ENCODE measurements around the gene CFAP74. TPM values are rescaled to one million over a fixed set of nuclear protein-coding genes. Genes with fewer than 3 reads are reported as not detected.
"Not testable (repeated sequence)": the region's sequence is repeated elsewhere in the genome, so short reads cannot be mapped to it uniquely, and the experiment has no call there.

The CFAP74 gene
- total RNA-seq, 4 donors from 2014 or later = not detected

GRCh38 chr1:1890506-1891348, 112.9 kb downstream of the CFAP74 start, which contains the start of gene GNB1:
Gene GNB1 (minus strand): TSS chr1:1891087. CDS start chr1:1825453, 65,634 bp downstream.
- 0% methylated on average over 22 of the region's 137 CpGs; no CpG with 5 or more reads in 1 of the 2 donors for WGBS, 2 donors (ENCODE audit: low coverage in 1 of 2)
- intact Hi-C loops (cut with DNase I; ENCODE audit: low total_unique reads) (no loop called here), in situ Hi-C loops (cut with MboI; ENCODE audit: low pct_ligation_motif_present in 1 of 4, low pct_unique_long_range_greater_than_20kb in 1 of 4, low sequenced_read_pairs in 3 of 4) (loop anchor here in 1 of 4 donors (25.0 kb wide), 1 partner anchor 128 kb away; no protein-coding TSS in a partner anchor)
- Histone ChIP-seq H3K36me3 (no peaks in the 10 kb centered on the region), H3K9me3 (no peaks in the 10 kb centered on the region), H3K4me3 (peak within 1 kb of the TSS; percentile 79 to 99 (median 91)), H3K27ac (peak within 1 kb of the TSS; percentile 93 to 99 (median 97)), H3K27me3 (no peaks in the 10 kb centered on the region), H3K4me1 (peaks cover 46 to 75% (median 74%) of the 10 kb centered on the region in 4 donors)
- peak; percentile 91 for DNase-seq
- TF ChIP-seq POLR2AphosphoS5 (IDR thresholded peaks at IDR 0.05) = peak; percentile 74 to 92 (median 87)
- TF ChIP-seq EP300 (IDR thresholded peaks at IDR 0.05; ENCODE audit: low read depth) = no peak
- TF ChIP-seq, protein P1, sequence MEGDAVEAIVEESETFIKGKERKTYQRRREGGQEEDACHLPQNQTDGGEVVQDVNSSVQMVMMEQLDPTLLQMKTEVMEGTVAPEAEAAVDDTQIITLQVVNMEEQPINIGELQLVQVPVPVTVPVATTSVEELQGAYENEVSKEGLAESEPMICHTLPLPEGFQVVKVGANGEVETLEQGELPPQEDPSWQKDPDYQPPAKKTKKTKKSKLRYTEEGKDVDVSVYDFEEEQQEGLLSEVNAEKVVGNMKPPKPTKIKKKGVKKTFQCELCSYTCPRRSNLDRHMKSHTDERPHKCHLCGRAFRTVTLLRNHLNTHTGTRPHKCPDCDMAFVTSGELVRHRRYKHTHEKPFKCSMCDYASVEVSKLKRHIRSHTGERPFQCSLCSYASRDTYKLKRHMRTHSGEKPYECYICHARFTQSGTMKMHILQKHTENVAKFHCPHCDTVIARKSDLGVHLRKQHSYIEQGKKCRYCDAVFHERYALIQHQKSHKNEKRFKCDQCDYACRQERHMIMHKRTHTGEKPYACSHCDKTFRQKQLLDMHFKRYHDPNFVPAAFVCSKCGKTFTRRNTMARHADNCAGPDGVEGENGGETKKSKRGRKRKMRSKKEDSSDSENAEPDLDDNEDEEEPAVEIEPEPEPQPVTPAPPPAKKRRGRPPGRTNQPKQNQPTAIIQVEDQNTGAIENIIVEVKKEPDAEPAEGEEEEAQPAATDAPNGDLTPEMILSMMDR (IDR thresholded peaks at IDR 0.05) = no peak
- no peak for TF ChIP-seq POLR2A (IDR thresholded peaks at IDR 0.05)

DNA sequence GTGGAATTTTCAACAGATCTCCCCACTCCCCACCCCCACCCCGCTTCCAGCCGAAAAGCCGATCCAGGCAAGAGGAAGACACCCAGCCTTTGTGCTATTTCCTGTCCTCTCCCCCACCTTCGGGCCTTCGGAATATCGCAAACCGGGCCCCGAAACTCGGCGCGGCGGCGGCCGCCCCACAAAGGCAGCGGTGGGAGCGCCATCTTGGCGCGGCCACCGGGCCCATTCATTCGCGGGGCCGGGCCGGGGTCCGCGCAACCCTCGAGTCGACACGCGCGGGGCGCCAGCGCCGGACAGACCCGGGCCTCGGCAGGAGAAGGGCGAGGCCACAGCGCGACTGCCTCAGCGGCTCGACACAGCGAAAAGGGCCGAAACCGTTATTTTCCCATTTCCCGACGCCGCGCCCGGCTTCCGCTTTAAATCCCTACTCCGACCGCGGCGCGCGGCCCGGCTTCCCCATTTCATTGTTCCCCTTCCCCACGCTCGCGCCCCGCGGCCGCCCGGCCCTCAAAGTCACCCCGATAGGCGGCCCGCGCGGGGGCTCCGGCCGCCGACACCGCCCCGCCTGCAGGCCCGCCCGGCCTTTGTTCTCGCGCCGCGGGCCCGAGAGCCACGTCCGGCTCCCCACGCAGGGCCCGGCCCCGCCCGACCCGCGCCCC, 113.6 kb downstream of the CFAP74 start:
- in situ Hi-C loops (cut with MboI; ENCODE audit: low pct_ligation_motif_present in 1 of 4, low pct_unique_long_range_greater_than_20kb in 1 of 4, low sequenced_read_pairs in 3 of 4) = loop anchor here in 1 of 4 donors (25.0 kb wide), 1 partner anchor 128 kb away; no protein-coding TSS in a partner anchor
- Histone ChIP-seq H3K9me3 (no peaks in the 10 kb centered on the region), H3K27me3 (no peaks in the 10 kb centered on the region), H3K4me3 (peak overlapping the region; percentile 71 to 99 (median 91)), H3K36me3 (no peaks in the 10 kb centered on the region), H3K4me1 (peaks cover 39 to 68% (median 68%) of the 10 kb centered on the region in 4 donors), H3K27ac (peak overlapping the region; percentile 93 to 99 (median 97))
- WGBS, 2 donors (ENCODE audit: low coverage in 1 of 2) = 1% methylated on average over 80 of the region's 88 CpGs; no CpG with 5 or more reads in 1 of the 2 donors
- DNase-seq = peak; percentile 52
- intact Hi-C loops (cut with DNase I; ENCODE audit: low total_unique reads) = no loop called here
- TF ChIP-seq EP300 (IDR thresholded peaks at IDR 0.05; ENCODE audit: low read depth) (no peak), POLR2A (IDR thresholded peaks at IDR 0.05) (no peak), POLR2AphosphoS5 (IDR thresholded peaks at IDR 0.05) (no peak)
- TF ChIP-seq, protein P1 (IDR thresholded peaks at IDR 0.05) = no peak

DNA sequence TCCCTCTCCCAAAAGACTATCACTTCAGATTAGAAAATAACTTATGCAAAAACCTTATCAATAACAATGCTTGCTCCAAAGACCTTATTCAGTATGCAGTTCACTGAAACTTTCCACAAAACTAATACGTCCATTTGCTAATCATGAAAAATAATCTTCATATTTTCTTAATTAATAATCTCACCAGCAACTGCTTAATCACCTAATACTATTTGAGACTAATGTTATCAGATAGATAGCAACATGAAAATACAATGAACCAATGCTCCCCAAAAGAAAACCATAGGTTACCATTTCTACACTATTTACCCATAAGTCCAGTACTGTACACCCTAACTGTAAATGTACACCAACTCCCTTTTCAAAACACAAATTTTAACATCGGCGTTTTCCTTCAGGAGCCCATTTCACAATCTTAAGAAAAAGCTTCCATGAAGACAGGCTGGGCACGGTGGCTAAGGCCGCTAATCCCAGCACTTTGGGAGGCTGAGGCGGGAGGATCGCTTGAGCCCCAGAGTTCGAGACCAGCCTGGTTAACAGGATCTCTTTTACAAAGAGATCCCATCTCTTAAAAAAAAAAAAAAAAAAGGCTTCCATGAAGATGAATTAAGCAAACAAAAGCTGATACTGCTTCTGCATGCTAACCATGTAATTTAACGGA, 114.4 kb downstream of the CFAP74 start:
- TF ChIP-seq, protein P1 (IDR thresholded peaks at IDR 0.05) = no peak
- no peak for TF ChIP-seq POLR2A (IDR thresholded peaks at IDR 0.05)
- no peak for TF ChIP-seq EP300 (IDR thresholded peaks at IDR 0.05; ENCODE audit: low read depth)
- TF ChIP-seq POLR2AphosphoS5 (IDR thresholded peaks at IDR 0.05) = no peak
- in situ Hi-C loops (cut with MboI; ENCODE audit: low pct_ligation_motif_present in 1 of 4, low pct_unique_long_range_greater_than_20kb in 1 of 4, low sequenced_read_pairs in 3 of 4) (loop anchor here in 1 of 4 donors (25.0 kb wide), 1 partner anchor 127 kb away; no protein-coding TSS in a partner anchor), intact Hi-C loops (cut with DNase I; ENCODE audit: low total_unique reads) (no loop called here)
- peak overlapping the region; percentile 93 to 99 (median 97) for H3K27ac ChIP-seq
- H3K9me3 ChIP-seq = no peaks in the 10 kb centered on the region
- H3K4me1 ChIP-seq = peaks cover 35 to 68% (median 64%) of the 10 kb centered on the region in 4 donors
- H3K27me3 ChIP-seq = no peaks in the 10 kb centered on the region
- 23 to 26% methylated on average over 4 to 9 of the region's 9 CpGs for WGBS, 2 donors (ENCODE audit: low coverage in 1 of 2)
- no peaks in the 10 kb centered on the region for H3K36me3 ChIP-seq
- no peak for DNase-seq
- peak overlapping the region; percentile 71 to 99 (median 91) for H3K4me3 ChIP-seq

DNA sequence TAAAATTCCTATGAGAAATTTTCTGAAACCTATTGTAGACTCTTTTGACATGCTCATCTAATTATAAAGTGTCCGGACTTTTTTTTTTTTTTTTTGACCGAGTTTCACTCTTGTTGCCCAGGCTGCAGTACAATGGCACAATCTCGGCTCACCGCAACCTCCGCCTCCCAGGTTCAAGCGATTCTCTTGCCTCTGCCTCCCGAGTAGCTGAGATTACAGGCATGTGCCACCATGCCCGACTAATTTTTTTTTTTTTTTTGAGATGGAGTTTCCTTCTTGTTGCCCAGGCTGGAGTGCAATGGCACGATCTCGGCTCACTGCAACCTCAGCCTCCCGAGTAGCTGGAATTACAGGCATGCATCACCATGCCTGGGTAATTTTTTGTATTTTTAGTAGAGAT, 119.7 kb downstream of the CFAP74 start:
- H3K4me3 ChIP-seq; H3K27me3 ChIP-seq; H3K9me3 ChIP-seq; H3K36me3 ChIP-seq; intact Hi-C loops (cut with DNase I; ENCODE audit: low total_unique reads); DNase-seq: not testable (repeated sequence)
- Histone ChIP-seq H3K4me1 (peaks cover 34 to 83% (median 72%) of the 10 kb centered on the region in 4 donors), H3K27ac (peak overlapping the region in 1 of 4 donors; percentile 25)
- 75 to 77% methylated on average over 5 to 11 of the region's 11 CpGs for WGBS, 2 donors (ENCODE audit: low coverage in 1 of 2)
- in situ Hi-C loops (cut with MboI; ENCODE audit: low pct_ligation_motif_present in 1 of 4, low pct_unique_long_range_greater_than_20kb in 1 of 4, low sequenced_read_pairs in 3 of 4) = loop anchor here in 1 of 4 donors (25.0 kb wide), 1 partner anchor 122 kb away; no protein-coding TSS in a partner anchor

Measured in transverse colon (tissue), 4 donors.